GM23248 (cell line): ENCODE data around the gene CHRNG.

ENCODE experiments used
- EZH2 ChIP-seq: fragments of 200-600 bp; sonication (generic); IDR thresholded peaks from 2 replicates; pipeline ENCODE4 v1.6.1; 2018; ENCODE audit warnings: antibody characterized with exemption, mild to moderate bottlenecking; ENCODE audit not compliant: insufficient read depth, poor library complexity, severe bottlenecking
- EZH2phosphoT487 ChIP-seq: fragments of 200-600 bp; sonication (generic); IDR thresholded peaks from 2 replicates; pipeline ENCODE4 v1.6.1; 2018; ENCODE audit warnings: antibody characterized with exemption, moderate library complexity, mild to moderate bottlenecking, low read depth; ENCODE audit not compliant: insufficient read depth

- TF ChIP-seq EZH2phosphoT487: no peak
- TF ChIP-seq EZH2: no peak
Measured at GRCh38 chr2:232562515-232563151, 23.1 kb downstream of the CHRNG start.
